GM12878 (cell line): ENCODE results near the gene VRTN. TPM values are rescaled to one million over a fixed set of nuclear protein-coding genes. Genes with fewer than 3 reads are reported as not detected.

ENCODE experiments used
- CREB1 ChIP-seq: IDR thresholded peaks from 2 replicates; pipeline ENCODE4 v1.6.1; 2012; ENCODE audit warnings: low read depth, mild to moderate bottlenecking, inconsistent platforms
- E2F8 ChIP-seq: fragments of 450-650 bp; IDR thresholded peaks from 2 replicates; pipeline ENCODE4 v1.6.1; 2018; ENCODE audit warnings: mild to moderate bottlenecking, low read depth, moderate library complexity; ENCODE audit not compliant: partially characterized antibody
- HDAC6 ChIP-seq: fragments of 200-600 bp; sonication (generic); IDR thresholded peaks from one replicate; pipeline ENCODE4 v1.8.0; 2017; ENCODE audit warnings: antibody characterized with exemption; ENCODE audit not compliant: unreplicated experiment
- MEF2A ChIP-seq: IDR thresholded peaks from 2 replicates; pipeline ENCODE4 v1.6.1; 2011; ENCODE audit warnings: low read depth, mild to moderate bottlenecking, low read length, moderate library complexity; ENCODE audit not compliant: insufficient read depth
- NBN ChIP-seq: fragments of 450-650 bp; IDR thresholded peaks from 2 replicates; pipeline ENCODE4 v1.6.1; 2016
- PRDM15 ChIP-seq: fragments of 450-650 bp; formaldehyde crosslinking; IDR thresholded peaks from 2 replicates; pipeline ENCODE4 v1.4.0; 2020; ENCODE audit warnings: mild to moderate bottlenecking, moderate library complexity
- TCF7 ChIP-seq: IDR thresholded peaks from 2 replicates; pipeline ENCODE4 v1.6.1; 2014; ENCODE audit warnings: antibody characterized with exemption, borderline replicate concordance
- ZBTB40 ChIP-seq: fragments of 450-650 bp; IDR thresholded peaks from 2 replicates; pipeline ENCODE4 v1.6.1; 2016; ENCODE audit warnings: mild to moderate bottlenecking, moderate library complexity, borderline replicate concordance
- polyA plus RNA-seq, 11 experiments: library from polyadenylated mRNA; depleted of rRNA in 4 of 11; unstranded in 6 of 11; stranded (reverse) in 5 of 11; fragments of >200 nt; fragmentation: Nextera tagmentation in 4 of 11; fragmentation: Illumina TruSeq in 1 of 11; extraction: Ambion mirVana in 4 of 11; extraction: Trizol in 1 of 11; gene quantifications; 1 replicate in 1 of 11; 2 replicates in 10 of 11; pipeline versions ENCODE4 v1.2.1 to v1.2.3, GENCODE V29; 2011 to 2016; ENCODE audit warnings: inconsistent platforms in 2 of 11, missing spikeins in 2 of 11, low read depth in 1 of 11
- total RNA-seq, 4 experiments: library from RNA; depleted of rRNA in 3 of 4; stranded (reverse); fragments of >200 nt in 3 of 4; fragmentation: Illumina TruSeq in 1 of 4; extraction: Trizol in 1 of 4; gene quantifications; 2 replicates each; pipeline versions ENCODE4 v1.2.1 to v1.2.3, GENCODE V29; 2013 to 2021
- TF ChIP-seq, protein P1 (sequence below): fragments of 450-650 bp; IDR thresholded peaks from 2 replicates; pipeline ENCODE4 v1.6.1; 2017; ENCODE audit warnings: borderline replicate concordance
- TF ChIP-seq, protein P2 (sequence below): IDR thresholded peaks from 2 replicates; pipeline ENCODE4 v1.6.1; 2011; ENCODE audit warnings: mild to moderate bottlenecking, low read depth, low read length, moderate library complexity; ENCODE audit not compliant: insufficient replicate concordance

The VRTN gene
- total and polyA plus RNA-seq, 10 of the 15 experiments (the other 5 are each of a cell fraction or from before 2014, with no cell fraction given): 0.31 TPM; not detected in 9

DNA sequence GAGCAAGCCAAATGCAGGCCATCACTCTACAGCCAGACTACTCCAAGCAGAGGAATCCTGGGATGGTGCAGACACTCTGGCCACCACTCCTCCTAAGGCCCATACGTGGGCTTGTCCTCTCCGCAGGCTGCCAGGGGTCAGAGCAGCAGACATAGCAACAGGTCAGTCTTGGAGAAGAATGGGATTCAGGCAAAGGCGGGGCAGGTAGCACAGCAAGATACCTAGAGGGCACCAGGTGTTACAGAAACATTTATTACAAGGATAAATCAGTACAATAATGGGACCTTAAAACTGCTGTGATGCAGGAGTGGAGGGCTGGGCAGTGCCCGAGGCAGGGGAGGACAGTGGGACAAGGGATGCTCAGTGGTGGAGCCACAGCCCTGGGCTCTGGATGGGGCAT is 57.4 kb downstream of the VRTN start (continued):
- TF ChIP-seq E2F8 (no peak), CREB1 (no peak), HDAC6 (no peak), MEF2A (no peak), ZBTB40 (no peak), NBN (no peak), PRDM15 (CRISPR knock-in tag) (no peak), TCF7 (no peak)
- TF ChIP-seq, protein P1, sequence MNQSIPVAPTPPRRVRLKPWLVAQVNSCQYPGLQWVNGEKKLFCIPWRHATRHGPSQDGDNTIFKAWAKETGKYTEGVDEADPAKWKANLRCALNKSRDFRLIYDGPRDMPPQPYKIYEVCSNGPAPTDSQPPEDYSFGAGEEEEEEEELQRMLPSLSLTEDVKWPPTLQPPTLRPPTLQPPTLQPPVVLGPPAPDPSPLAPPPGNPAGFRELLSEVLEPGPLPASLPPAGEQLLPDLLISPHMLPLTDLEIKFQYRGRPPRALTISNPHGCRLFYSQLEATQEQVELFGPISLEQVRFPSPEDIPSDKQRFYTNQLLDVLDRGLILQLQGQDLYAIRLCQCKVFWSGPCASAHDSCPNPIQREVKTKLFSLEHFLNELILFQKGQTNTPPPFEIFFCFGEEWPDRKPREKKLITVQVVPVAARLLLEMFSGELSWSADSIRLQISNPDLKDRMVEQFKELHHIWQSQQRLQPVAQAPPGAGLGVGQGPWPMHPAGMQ: no peak
- TF ChIP-seq, protein P2, sequence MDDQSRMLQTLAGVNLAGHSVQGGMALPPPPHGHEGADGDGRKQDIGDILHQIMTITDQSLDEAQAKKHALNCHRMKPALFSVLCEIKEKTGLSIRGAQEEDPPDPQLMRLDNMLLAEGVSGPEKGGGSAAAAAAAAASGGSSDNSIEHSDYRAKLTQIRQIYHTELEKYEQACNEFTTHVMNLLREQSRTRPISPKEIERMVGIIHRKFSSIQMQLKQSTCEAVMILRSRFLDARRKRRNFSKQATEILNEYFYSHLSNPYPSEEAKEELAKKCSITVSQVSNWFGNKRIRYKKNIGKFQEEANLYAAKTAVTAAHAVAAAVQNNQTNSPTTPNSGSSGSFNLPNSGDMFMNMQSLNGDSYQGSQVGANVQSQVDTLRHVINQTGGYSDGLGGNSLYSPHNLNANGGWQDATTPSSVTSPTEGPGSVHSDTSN: no peak
